GM23338 (cell line): ENCODE results near the gene NOP9. TPM values are rescaled to one million over a fixed set of nuclear protein-coding genes. Genes with fewer than 3 reads are reported as not detected.

Source experiments
- ATAC-seq: fragments of 200-7000 bp; cut with Tn5 transposase; 3 replicates; pipeline ENCODE4 v1.9.1; 2020
- DNase-seq: peaks from one replicate; pipeline ENCODE4 v3.0.0-alpha.2; 2015; ENCODE audit warnings: low spot score
- H2AFZ ChIP-seq: fragments of 200-600 bp; sonication (generic); 2 replicates; pipeline ENCODE4 v1.8.0; 2016; ENCODE audit warnings: antibody characterized with exemption, mild to moderate bottlenecking, moderate library complexity
- H3F3A ChIP-seq: fragments of 200-600 bp; sonication (generic); replicated peaks from 2 replicates; pipeline ENCODE4 v1.8.0; 2017; ENCODE audit warnings: antibody characterized with exemption, mixed run types, low read depth
- H3K27ac ChIP-seq: fragments of 200-600 bp; sonication (generic); 2 replicates; pipeline ENCODE4 v1.6.1; 2016; ENCODE audit warnings: low read depth
- H3K27me3 ChIP-seq: fragments of 200-600 bp; sonication (generic); 2 replicates; pipeline ENCODE4 v1.8.0; 2016; ENCODE audit warnings: mild to moderate bottlenecking, mixed run types, moderate library complexity; ENCODE audit not compliant: insufficient read depth
- H3K36me3 ChIP-seq: fragments of 200-600 bp; sonication (generic); 2 replicates; pipeline ENCODE4 v1.8.0; 2016; ENCODE audit warnings: mild to moderate bottlenecking; ENCODE audit not compliant: insufficient read depth
- H3K4me1 ChIP-seq: fragments of 200-600 bp; sonication (generic); 2 replicates; pipeline ENCODE4 v1.8.0; 2016; ENCODE audit warnings: mild to moderate bottlenecking, moderate library complexity; ENCODE audit not compliant: insufficient read depth
- H3K4me2 ChIP-seq: fragments of 200-600 bp; sonication (generic); 2 replicates; pipeline ENCODE4 v1.7.1; 2017; ENCODE audit warnings: mixed run types
- H3K4me3 ChIP-seq: fragments of 200-600 bp; sonication (generic); 2 replicates; pipeline ENCODE4 v1.6.1; 2016; ENCODE audit warnings: mixed run types
- H3K79me2 ChIP-seq: fragments of 200-600 bp; sonication (generic); replicated peaks from 2 replicates; pipeline ENCODE4 v1.8.0; 2017; ENCODE audit warnings: mild to moderate bottlenecking; ENCODE audit not compliant: insufficient read depth
- H3K9me2 ChIP-seq: fragments of 200-600 bp; sonication (generic); 2 replicates; pipeline ENCODE4 v1.8.0; 2017; ENCODE audit not compliant: insufficient read depth
- H4K20me1 ChIP-seq: fragments of 200-600 bp; sonication (generic); replicated peaks from 2 replicates; pipeline ENCODE4 v1.8.0; 2017; ENCODE audit warnings: mild to moderate bottlenecking; ENCODE audit not compliant: insufficient read depth
- H3K27ac Mint-ChIP-seq: 2 replicates; pipeline ENCODE4 v1.8.0; 2020; ENCODE audit warnings: inconsistent platforms, mild to moderate bottlenecking, moderate library complexity, mixed read lengths
- H3K27me3 Mint-ChIP-seq: 3 replicates; pipeline ENCODE4 v1.8.0; 2022; ENCODE audit warnings: low read depth, mild to moderate bottlenecking, moderate library complexity, mixed read lengths, inconsistent platforms; ENCODE audit not compliant: insufficient read depth, poor library complexity
- H3K36me3 Mint-ChIP-seq: 3 replicates; pipeline ENCODE4 v1.8.0; 2021; ENCODE audit warnings: low read depth, mild to moderate bottlenecking, inconsistent platforms, moderate library complexity, mixed read lengths
- H3K4me1 Mint-ChIP-seq: 3 replicates; pipeline ENCODE4 v1.8.0; 2020; ENCODE audit warnings: mild to moderate bottlenecking, inconsistent platforms, mixed read lengths
- H3K4me3 Mint-ChIP-seq: 3 replicates; pipeline ENCODE4 v1.8.0; 2021; ENCODE audit warnings: moderate library complexity, mild to moderate bottlenecking, inconsistent platforms, mixed read lengths
- H3K9me3 Mint-ChIP-seq: 3 replicates; pipeline ENCODE4 v1.8.0; 2020; ENCODE audit warnings: moderate library complexity, mild to moderate bottlenecking, inconsistent platforms, mixed read lengths
- CREB1 ChIP-seq: fragments of 250-450 bp; sonication (Bioruptor Pico); IDR thresholded peaks from 2 replicates; pipeline ENCODE4 v1.5.0; 2020; ENCODE audit warnings: low read depth, mild to moderate bottlenecking, moderate library complexity
- EZH2 ChIP-seq: fragments of 200-600 bp; sonication (generic); IDR thresholded peaks from one replicate; pipeline ENCODE4 v1.8.0; 2017; ENCODE audit warnings: antibody characterized with exemption, mild to moderate bottlenecking, low read depth; ENCODE audit not compliant: unreplicated experiment
- JUNB ChIP-seq: IDR thresholded peaks from one replicate; pipeline ENCODE4 v1.6.1; 2016; ENCODE audit warnings: antibody characterized with exemption; ENCODE audit not compliant: unreplicated experiment
- NANOG ChIP-seq: IDR thresholded peaks from 2 replicates; pipeline ENCODE4 v1.6.1; 2016; ENCODE audit warnings: antibody characterized with exemption, borderline replicate concordance
- STAT1 ChIP-seq: IDR thresholded peaks from one replicate; pipeline ENCODE4 v1.6.1; 2016; ENCODE audit warnings: antibody characterized with exemption; ENCODE audit not compliant: unreplicated experiment
- ZNF114 ChIP-seq: fragments of 250-450 bp; sonication (Bioruptor Pico); IDR thresholded peaks from 2 replicates; pipeline ENCODE4 v1.5.0; 2020; ENCODE audit warnings: mild to moderate bottlenecking, moderate library complexity
- ZNF331 ChIP-seq: fragments of 250-450 bp; sonication (Bioruptor Pico); IDR thresholded peaks from 2 replicates; pipeline ENCODE4 v1.5.0; 2020; ENCODE audit warnings: low read depth, mild to moderate bottlenecking, moderate library complexity
- polyA plus RNA-seq: library from polyadenylated mRNA; unstranded; fragments of >200 nt; fragmentation: Nextera tagmentation; extraction: Ambion mirVana; gene quantifications from 2 replicates; pipeline ENCODE4 v1.2.1, GENCODE V29; 2016
- total RNA-seq: library from RNA; depleted of rRNA; stranded (reverse); fragments of >200 nt; shearing (Covaris generic); gene quantifications from 2 replicates; pipeline ENCODE4 v1.2.3, GENCODE V29; 2014
- TF ChIP-seq, protein P1 (sequence below), 2 experiments: fragments of 200-600 bp in 1 of 2; sonication (generic) in 1 of 2; conservative IDR thresholded peaks; 2 replicates each; pipeline versions ENCODE4 v1.5.1 to v1.6.1; 2016 to 2017; ENCODE audit warnings: antibody characterized with exemption in 2 of 2, low read depth in 2 of 2, mild to moderate bottlenecking in 2 of 2, moderate library complexity in 1 of 2
- TF ChIP-seq, protein P2 (sequence below): IDR thresholded peaks from 2 replicates; pipeline ENCODE4 v1.6.1; 2016; ENCODE audit warnings: antibody characterized with exemption

The NOP9 gene
- total and polyA plus RNA-seq, 2 experiments from 2014 or later = 7.9 to 32.8 TPM

DNA sequence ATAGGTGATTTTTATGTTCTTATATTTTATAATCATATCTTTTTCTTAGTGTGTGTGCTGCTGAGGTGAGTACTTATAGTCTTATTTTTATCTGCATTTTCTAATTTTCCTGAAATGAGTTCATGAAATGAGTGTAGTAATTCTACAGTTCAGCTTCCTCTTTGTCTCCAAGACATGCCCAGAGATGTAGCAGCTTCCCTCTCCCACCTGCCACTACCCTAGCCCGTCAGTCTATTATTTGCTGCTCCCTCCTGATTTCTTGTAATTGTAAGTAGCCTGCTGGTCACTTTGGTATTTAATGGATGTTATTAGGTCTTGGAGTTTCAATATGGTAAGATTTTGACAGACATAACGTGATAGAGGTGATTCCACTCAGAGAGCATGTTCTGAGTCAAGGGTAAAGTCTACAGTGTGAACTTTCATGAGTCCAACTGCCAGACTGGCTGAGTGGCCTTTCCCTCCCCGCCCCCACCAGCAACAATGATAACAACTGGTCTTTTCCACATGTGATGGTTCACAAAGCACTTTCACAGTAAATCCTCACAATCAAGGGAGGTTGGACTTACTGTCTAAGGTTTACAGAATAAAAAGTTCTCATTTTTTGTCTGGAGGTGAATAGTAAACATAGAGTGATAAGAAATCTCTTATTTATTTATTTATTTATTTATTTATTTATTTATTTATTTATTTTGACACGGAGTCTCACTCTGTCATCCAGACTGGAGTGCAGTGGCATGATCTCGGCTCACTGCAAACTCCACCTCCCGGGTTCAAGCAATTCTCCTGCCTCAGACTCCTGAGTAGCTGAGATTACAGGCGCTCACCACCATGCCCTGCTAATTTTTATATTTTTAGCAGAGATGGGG lies 44.4 kb downstream of the NOP9 start:
- Histone ChIP-seq H3K27ac (no peak overlapping the region), H3K4me3 (no peak overlapping the region), H4K20me1 (no peaks in the 10 kb centered on the region), H3K36me3 (no peaks in the 10 kb centered on the region), H3K79me2 (no peaks in the 10 kb centered on the region), H3F3A (no peaks in the 10 kb centered on the region), H3K27me3 (peaks cover 89% of the 10 kb centered on the region), H3K4me2 (no peak overlapping the region), H3K4me1 (no peaks in the 10 kb centered on the region), H2AFZ (no peak overlapping the region), H3K9me2 (no peaks in the 10 kb centered on the region)
- peaks cover 34% of the 10 kb centered on the region for H3K27me3 Mint-ChIP-seq
- no peaks in the 10 kb centered on the region for H3K36me3 Mint-ChIP-seq
- DNase-seq = no peak
- H3K9me3 Mint-ChIP-seq = no peaks in the 10 kb centered on the region
- H3K4me3 Mint-ChIP-seq = no peak overlapping the region
- no peak for TF ChIP-seq EZH2
- H3K4me1 Mint-ChIP-seq = no peaks in the 10 kb centered on the region; the same call in 2 of the 3 replicates
- no peak for ATAC-seq
- H3K27ac Mint-ChIP-seq = no peak overlapping the region

DNA sequence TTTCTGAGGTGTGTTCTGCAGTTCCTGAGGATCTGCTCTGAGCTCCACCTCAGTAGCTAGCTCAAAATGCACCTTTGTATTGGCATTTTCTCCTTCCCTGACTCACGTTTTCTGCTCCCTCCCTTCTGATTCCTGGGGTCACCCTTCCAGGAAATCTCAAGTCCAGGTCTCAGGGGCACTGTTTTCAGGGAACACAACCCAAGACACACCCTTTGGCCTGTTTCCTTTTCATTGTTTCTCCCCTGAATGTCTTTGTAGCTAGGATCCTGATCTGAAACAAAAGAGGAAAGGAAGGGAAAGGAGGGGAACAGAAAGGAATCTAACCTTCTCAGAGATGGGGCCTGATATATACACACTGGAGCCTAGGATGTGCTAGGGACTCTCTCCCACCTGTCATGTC lies 47.5 kb downstream of the NOP9 start:
- Mint-ChIP-seq H3K4me3 (no peak overlapping the region), H3K27me3 (peaks cover 20% of the 10 kb centered on the region), H3K27ac (no peak overlapping the region), H3K36me3 (no peaks in the 10 kb centered on the region), H3K9me3 (no peaks in the 10 kb centered on the region), H3K4me1 (no peaks in the 10 kb centered on the region)
- Histone ChIP-seq H3K9me2 (no peaks in the 10 kb centered on the region), H3K4me1 (no peaks in the 10 kb centered on the region), H4K20me1 (no peaks in the 10 kb centered on the region), H3K27ac (no peak overlapping the region), H3F3A (no peaks in the 10 kb centered on the region), H3K27me3 (peaks cover 89% of the 10 kb centered on the region), H3K4me2 (no peak overlapping the region), H3K4me3 (no peak overlapping the region), H2AFZ (no peak overlapping the region; the same call in 1 of the 2 replicates), H3K79me2 (no peaks in the 10 kb centered on the region), H3K36me3 (no peaks in the 10 kb centered on the region)
- ATAC-seq = no peak
- no peak for DNase-seq
- no peak for TF ChIP-seq CREB1 (CRISPR knock-in tag)

GRCh38 chr14:24348186-24348585 lies 48.5 kb downstream of the NOP9 start:
- H3K4me2 ChIP-seq = no peak overlapping the region
- Mint-ChIP-seq H3K27me3 (peaks cover 23% of the 10 kb centered on the region), H3K4me1 (no peaks in the 10 kb centered on the region), H3K36me3 (no peaks in the 10 kb centered on the region), H3K9me3 (no peaks in the 10 kb centered on the region), H3K4me3 (no peak overlapping the region), H3K27ac (no peak overlapping the region)
- ATAC-seq = no peak
- H2AFZ ChIP-seq = no peak overlapping the region
- peaks cover 89% of the 10 kb centered on the region for H3K27me3 ChIP-seq
- no peak overlapping the region for H3K4me3 ChIP-seq
- H3K9me2 ChIP-seq = no peaks in the 10 kb centered on the region
- H4K20me1 ChIP-seq = no peaks in the 10 kb centered on the region
- no peaks in the 10 kb centered on the region for H3K4me1 ChIP-seq
- no peak for DNase-seq
- H3F3A ChIP-seq = no peaks in the 10 kb centered on the region
- no peaks in the 10 kb centered on the region for H3K79me2 ChIP-seq
- no peak overlapping the region for H3K27ac ChIP-seq
- TF ChIP-seq EZH2 (no peak), JUNB (no peak), ZNF114 (CRISPR knock-in tag) (no peak), NANOG (no peak), STAT1 (no peak), ZNF331 (CRISPR knock-in tag) (no peak)
- TF ChIP-seq, protein P1, sequence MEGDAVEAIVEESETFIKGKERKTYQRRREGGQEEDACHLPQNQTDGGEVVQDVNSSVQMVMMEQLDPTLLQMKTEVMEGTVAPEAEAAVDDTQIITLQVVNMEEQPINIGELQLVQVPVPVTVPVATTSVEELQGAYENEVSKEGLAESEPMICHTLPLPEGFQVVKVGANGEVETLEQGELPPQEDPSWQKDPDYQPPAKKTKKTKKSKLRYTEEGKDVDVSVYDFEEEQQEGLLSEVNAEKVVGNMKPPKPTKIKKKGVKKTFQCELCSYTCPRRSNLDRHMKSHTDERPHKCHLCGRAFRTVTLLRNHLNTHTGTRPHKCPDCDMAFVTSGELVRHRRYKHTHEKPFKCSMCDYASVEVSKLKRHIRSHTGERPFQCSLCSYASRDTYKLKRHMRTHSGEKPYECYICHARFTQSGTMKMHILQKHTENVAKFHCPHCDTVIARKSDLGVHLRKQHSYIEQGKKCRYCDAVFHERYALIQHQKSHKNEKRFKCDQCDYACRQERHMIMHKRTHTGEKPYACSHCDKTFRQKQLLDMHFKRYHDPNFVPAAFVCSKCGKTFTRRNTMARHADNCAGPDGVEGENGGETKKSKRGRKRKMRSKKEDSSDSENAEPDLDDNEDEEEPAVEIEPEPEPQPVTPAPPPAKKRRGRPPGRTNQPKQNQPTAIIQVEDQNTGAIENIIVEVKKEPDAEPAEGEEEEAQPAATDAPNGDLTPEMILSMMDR (conservative IDR thresholded peaks at IDR 0.05; ENCODE audit: low read depth in 2 of 2) = no peak
- TF ChIP-seq, protein P2, sequence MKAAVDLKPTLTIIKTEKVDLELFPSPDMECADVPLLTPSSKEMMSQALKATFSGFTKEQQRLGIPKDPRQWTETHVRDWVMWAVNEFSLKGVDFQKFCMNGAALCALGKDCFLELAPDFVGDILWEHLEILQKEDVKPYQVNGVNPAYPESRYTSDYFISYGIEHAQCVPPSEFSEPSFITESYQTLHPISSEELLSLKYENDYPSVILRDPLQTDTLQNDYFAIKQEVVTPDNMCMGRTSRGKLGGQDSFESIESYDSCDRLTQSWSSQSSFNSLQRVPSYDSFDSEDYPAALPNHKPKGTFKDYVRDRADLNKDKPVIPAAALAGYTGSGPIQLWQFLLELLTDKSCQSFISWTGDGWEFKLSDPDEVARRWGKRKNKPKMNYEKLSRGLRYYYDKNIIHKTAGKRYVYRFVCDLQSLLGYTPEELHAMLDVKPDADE = no peak
- H3K36me3 ChIP-seq = no peaks in the 10 kb centered on the region
